ENCODE measurements around the gene SENP6.

The SENP6 gene

DNA sequence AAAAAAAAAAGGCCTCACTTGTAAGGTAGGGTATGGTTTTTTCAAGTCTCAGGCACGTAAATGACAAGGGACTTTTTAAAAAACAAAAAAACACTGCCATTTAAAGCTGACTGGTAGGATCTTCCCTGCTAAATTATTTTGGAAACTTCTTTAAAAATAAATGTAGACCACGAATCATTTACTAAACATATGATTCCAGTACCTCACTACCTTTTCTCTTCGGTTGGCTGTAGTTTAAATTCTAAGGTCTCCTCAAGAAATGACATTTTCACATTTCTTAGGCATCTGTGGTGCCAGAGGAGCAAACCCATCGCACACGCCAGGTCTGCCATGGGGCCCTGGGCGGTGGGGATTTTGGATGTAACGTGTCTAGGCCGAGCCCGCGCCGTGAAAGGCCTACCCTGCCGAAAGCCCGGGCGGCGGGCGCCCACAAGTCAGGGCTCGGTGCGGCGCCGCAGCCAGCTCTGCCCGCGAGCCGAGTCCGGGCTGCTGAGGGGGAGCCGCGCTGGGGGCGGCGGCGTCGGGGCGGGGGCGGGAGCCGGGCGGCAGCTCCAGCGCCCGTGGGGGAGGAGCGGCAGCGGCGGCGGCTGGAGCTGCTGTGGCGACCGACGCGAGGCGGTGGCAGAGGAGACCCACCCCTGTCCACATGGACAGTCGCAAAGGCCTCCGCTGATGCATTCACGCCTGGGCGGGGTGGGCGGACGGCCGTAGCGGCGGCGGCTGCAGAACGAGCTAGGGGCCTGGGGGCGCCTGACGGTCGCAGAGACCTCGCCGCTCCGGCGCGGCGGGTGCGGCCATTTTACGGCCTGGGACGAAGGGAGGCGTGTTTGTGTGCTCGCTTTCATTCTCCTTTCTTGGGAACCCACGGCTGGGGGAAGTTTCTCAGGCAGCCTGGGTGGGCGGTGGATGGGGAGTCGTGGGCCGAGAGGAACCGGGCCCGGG lies at the start of gene SENP6:
Gene SENP6, plus strand, starts transcription at position 577 of the 942 bp plus-strand sequence. CDS start 645 bp downstream, outside the sequence.
- Histone ChIP-seq H3K27me3 (no peaks in the 10 kb centered on the region), H3K27ac (peak within 1 kb of the TSS; percentile 87), H3K9me3 (no peaks in the 10 kb centered on the region), H3K36me3 (no peaks in the 10 kb centered on the region), H3K4me1 (ENCODE audit: control insufficient read depth in 1 of 2, insufficient read depth in 1 of 2, low read depth in 1 of 2, low read length in 1 of 2) (peaks cover 42 to 43% of the 10 kb centered on the region in 2 experiments), H3K4me3 (ENCODE audit: low read depth in 1 of 2, low read length in 1 of 2) (peak within 1 kb of the TSS; percentile 86 to 88)
- TF ChIP-seq, protein P1, sequence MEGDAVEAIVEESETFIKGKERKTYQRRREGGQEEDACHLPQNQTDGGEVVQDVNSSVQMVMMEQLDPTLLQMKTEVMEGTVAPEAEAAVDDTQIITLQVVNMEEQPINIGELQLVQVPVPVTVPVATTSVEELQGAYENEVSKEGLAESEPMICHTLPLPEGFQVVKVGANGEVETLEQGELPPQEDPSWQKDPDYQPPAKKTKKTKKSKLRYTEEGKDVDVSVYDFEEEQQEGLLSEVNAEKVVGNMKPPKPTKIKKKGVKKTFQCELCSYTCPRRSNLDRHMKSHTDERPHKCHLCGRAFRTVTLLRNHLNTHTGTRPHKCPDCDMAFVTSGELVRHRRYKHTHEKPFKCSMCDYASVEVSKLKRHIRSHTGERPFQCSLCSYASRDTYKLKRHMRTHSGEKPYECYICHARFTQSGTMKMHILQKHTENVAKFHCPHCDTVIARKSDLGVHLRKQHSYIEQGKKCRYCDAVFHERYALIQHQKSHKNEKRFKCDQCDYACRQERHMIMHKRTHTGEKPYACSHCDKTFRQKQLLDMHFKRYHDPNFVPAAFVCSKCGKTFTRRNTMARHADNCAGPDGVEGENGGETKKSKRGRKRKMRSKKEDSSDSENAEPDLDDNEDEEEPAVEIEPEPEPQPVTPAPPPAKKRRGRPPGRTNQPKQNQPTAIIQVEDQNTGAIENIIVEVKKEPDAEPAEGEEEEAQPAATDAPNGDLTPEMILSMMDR (IDR thresholded peaks at IDR 0.05): peak; percentile 10

- H3K9me3 ChIP-seq: no peaks in the 10 kb centered on the region
- H3K4me1 ChIP-seq (ENCODE audit: control insufficient read depth in 1 of 2, insufficient read depth in 1 of 2, low read depth in 1 of 2, low read length in 1 of 2): peaks cover 0 to 4% of the 10 kb centered on the region in 2 experiments
- TF ChIP-seq, protein P1 (IDR thresholded peaks at IDR 0.05): no peak
- H3K4me3 ChIP-seq (ENCODE audit: low read depth in 1 of 2, low read length in 1 of 2): no peak overlapping the region
- H3K36me3 ChIP-seq: no peaks in the 10 kb centered on the region
- H3K27ac ChIP-seq: no peak overlapping the region
- H3K27me3 ChIP-seq: peaks cover 17% of the 10 kb centered on the region
Measured at GRCh38 chr6:75556240-75556639, 45.4 kb upstream of the SENP6 start.

DNA sequence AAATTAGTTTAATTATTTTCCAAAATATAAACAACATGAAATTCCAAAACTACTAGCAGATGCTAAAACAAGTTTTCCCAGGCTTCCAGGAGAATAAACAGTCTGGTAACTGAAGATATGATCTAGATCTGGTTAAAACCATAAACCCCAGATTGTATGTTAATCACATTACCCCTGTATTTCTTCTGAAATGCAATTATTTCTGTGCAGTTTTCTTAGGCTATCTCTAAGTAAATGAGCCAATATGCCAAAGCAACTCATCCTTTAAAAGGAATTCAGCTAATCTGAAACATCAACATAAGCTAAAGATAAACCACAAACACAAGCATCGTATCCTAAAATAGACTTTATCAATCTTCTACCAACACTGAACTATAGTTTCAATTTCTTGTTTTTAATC lies 44.6 kb upstream of the SENP6 start:
- TF ChIP-seq, protein P1 (IDR thresholded peaks at IDR 0.05): no peak
- peaks cover 0 to 4% of the 10 kb centered on the region in 2 experiments for H3K4me1 ChIP-seq (ENCODE audit: control insufficient read depth in 1 of 2, insufficient read depth in 1 of 2, low read depth in 1 of 2, low read length in 1 of 2)
- no peak overlapping the region for H3K27ac ChIP-seq
- peaks cover 23% of the 10 kb centered on the region for H3K27me3 ChIP-seq
- no peak overlapping the region for H3K4me3 ChIP-seq (ENCODE audit: low read depth in 1 of 2, low read length in 1 of 2)
- H3K36me3 ChIP-seq: no peaks in the 10 kb centered on the region
- H3K9me3 ChIP-seq: no peaks in the 10 kb centered on the region

GRCh38 chr6:75563032-75563431 lies 38.6 kb upstream of the SENP6 start:
- no peak overlapping the region for H3K27ac ChIP-seq
- no peaks in the 10 kb centered on the region for H3K9me3 ChIP-seq
- no peaks in the 10 kb centered on the region for H3K36me3 ChIP-seq
- H3K27me3 ChIP-seq: peaks cover 19% of the 10 kb centered on the region
- TF ChIP-seq, protein P1 (IDR thresholded peaks at IDR 0.05): no peak
- H3K4me3 ChIP-seq (ENCODE audit: low read depth in 1 of 2, low read length in 1 of 2): no peak overlapping the region
- peaks cover 0 to 4% of the 10 kb centered on the region in 2 experiments for H3K4me1 ChIP-seq (ENCODE audit: control insufficient read depth in 1 of 2, insufficient read depth in 1 of 2, low read depth in 1 of 2, low read length in 1 of 2)

GRCh38 chr6:75566137-75566767 lies 35.4 kb upstream of the SENP6 start:
- no peak overlapping the region for H3K27ac ChIP-seq
- no peaks in the 10 kb centered on the region for H3K36me3 ChIP-seq
- TF ChIP-seq, protein P1 (IDR thresholded peaks at IDR 0.05): no peak

More at GRCh38 chr6:75566137-75566767, 35.4 kb upstream of the SENP6 start:
- H3K27me3 ChIP-seq: peaks cover 7% of the 10 kb centered on the region
- H3K4me3 ChIP-seq (ENCODE audit: low read depth in 1 of 2, low read length in 1 of 2): no peak overlapping the region
- no peaks in the 10 kb centered on the region for H3K9me3 ChIP-seq
- no peaks in the 10 kb centered on the region for H3K4me1 ChIP-seq (ENCODE audit: control insufficient read depth in 1 of 2, insufficient read depth in 1 of 2, low read depth in 1 of 2, low read length in 1 of 2)

Data from neutrophil (primary cell).